GM12874 (cell line): ENCODE results near the gene CLEC2A.
A peak's percentile ranks its signal among the peaks of the same experiment; 100 is the strongest.

Experiments
- CTCF ChIP-seq: IDR thresholded peaks from 2 replicates; pipeline ENCODE4 v1.5.1; 2011; ENCODE audit warnings: low read depth, mild to moderate bottlenecking, control low read depth, low read length, moderate library complexity; ENCODE audit not compliant: insufficient read depth

CLEC2A gene

GRCh38 chr12:9943240-9943639 lies 11.1 kb upstream of the CLEC2A start:
- no peak for TF ChIP-seq CTCF

- TF ChIP-seq CTCF: no peak
Observed at GRCh38 chr12:9941838-9942237, 9.7 kb upstream of the CLEC2A start.

- 0 out of 2 replicates have a peak, but pooled peaks have one; percentile 11 for TF ChIP-seq CTCF
Observed at GRCh38 chr12:9940375-9940774, 8.2 kb upstream of the CLEC2A start.

- no peak for TF ChIP-seq CTCF
Observed at GRCh38 chr12:9936591-9936990, 4.4 kb upstream of the CLEC2A start.

- no peak for TF ChIP-seq CTCF
Observed at GRCh38 chr12:9935026-9935425, 2.9 kb upstream of the CLEC2A start.

GRCh38 chr12:9933958-9934357 lies 1.8 kb upstream of the CLEC2A start:
- TF ChIP-seq CTCF: no peak

- TF ChIP-seq CTCF: no peak
Observed at GRCh38 chr12:9931245-9931644, 925 bp downstream of the CLEC2A start.

- no peak for TF ChIP-seq CTCF
Observed at GRCh38 chr12:9928607-9929006, 3.6 kb downstream of the CLEC2A start.
